B cell (primary cell): Measurements from ENCODE around the gene RNF25. TPM values are rescaled to one million over a fixed set of nuclear protein-coding genes. Genes with fewer than 3 reads are reported as not detected.

Source experiments
- ATAC-seq: fragments of 200-7000 bp; cut with Tn5 transposase; one replicate; pipeline ENCODE4 v1.10.0; 2021; ENCODE audit warnings: low read depth, mild to moderate bottlenecking, moderate number of reproducible peaks, moderate library complexity
- CTCF ChIA-PET: fragments of 350-600 bp; sonication (Branson Sonifier 250); formaldehyde crosslinking; loops from one replicate; lab custom pipeline; 2021; ENCODE audit warnings: antibody characterized with exemption, inconsistent platforms; lab: Charles Lee
- POLR2A ChIA-PET: fragments of 350-600 bp; sonication (Branson Sonifier 250); formaldehyde crosslinking; loops from one replicate; lab custom pipeline; 2021; ENCODE audit warnings: antibody characterized with exemption; lab: Charles Lee
- DNase-seq: peaks from one replicate; pipeline ENCODE4 v3.0.0; 2013
- H2AFZ ChIP-seq: 2 replicates; pipeline ENCODE4 v1.6.1; 2012; ENCODE audit warnings: mild to moderate bottlenecking, low read depth, low read length; ENCODE audit not compliant: insufficient read depth, poor library complexity, severe bottlenecking
- H3K27ac ChIP-seq, 2 donors: 1 replicate in 1 of 2; 2 replicates in 1 of 2; pipeline ENCODE4 v1.5.1; 2012 to 2013; ENCODE audit warnings: low read length in 2 of 2, mild to moderate bottlenecking in 2 of 2, moderate library complexity in 1 of 2
- H3K27me3 ChIP-seq, 4 experiments: fragments of 200-600 bp in 1 of 4; sonication (generic) in 1 of 4; replicated peaks in 1 of 4; 1 replicate in 2 of 4; 2 replicates in 2 of 4; pipeline versions ENCODE4 v1.6.1 to v1.7.0; 2013 to 2016; ENCODE audit warnings: low read length in 3 of 4, mild to moderate bottlenecking in 2 of 4, mixed read lengths in 1 of 4, moderate library complexity in 1 of 4; ENCODE audit not compliant: insufficient read depth in 4 of 4, control insufficient read depth in 3 of 4; ENCODE audit errors: control extremely low read depth in 1 of 4
- H3K36me3 ChIP-seq, 2 experiments: replicated peaks in 1 of 2; 1 replicate in 1 of 2; 2 replicates in 1 of 2; pipeline versions ENCODE4 v1.6.1 to v1.7.1; 2013; ENCODE audit warnings: low read length in 1 of 2; ENCODE audit not compliant: insufficient read depth in 2 of 2, control insufficient read depth in 1 of 2; ENCODE audit errors: control extremely low read depth in 1 of 2, extremely low read depth in 1 of 2
- H3K4me1 ChIP-seq, 2 donors: fragments of 200-600 bp in 1 of 2; sonication (generic) in 1 of 2; 1 replicate in 1 of 2; 2 replicates in 1 of 2; pipeline versions ENCODE4 v1.5.1 to v1.6.1; 2013 to 2017; ENCODE audit warnings: low read length in 2 of 2; ENCODE audit not compliant: control insufficient read depth in 2 of 2, insufficient read depth in 2 of 2
- H3K4me2 ChIP-seq: replicated peaks from 2 replicates; pipeline ENCODE3; 2012; ENCODE audit warnings: mild to moderate bottlenecking, low read depth, low read length; ENCODE audit not compliant: poor library complexity, severe bottlenecking
- H3K4me3 ChIP-seq, 5 experiments: fragments of 200-600 bp in 1 of 5; sonication (generic) in 1 of 5; 1 replicate in 3 of 5; 2 replicates in 2 of 5; pipeline versions ENCODE4 v1.5.1 to v1.7.0; 2011 to 2016; ENCODE audit warnings: low read length in 4 of 5, mild to moderate bottlenecking in 4 of 5, low read depth in 2 of 5, control low read depth in 1 of 5, moderate library complexity in 1 of 5; ENCODE audit not compliant: insufficient read depth in 1 of 5; ENCODE audit errors: control extremely low read depth in 1 of 5, extremely low read depth in 1 of 5
- H3K79me2 ChIP-seq: fragments of 200-600 bp; sonication (generic); one replicate; pipeline ENCODE4 v1.6.0; 2016; ENCODE audit warnings: low read length; ENCODE audit not compliant: control insufficient read depth, insufficient read depth
- H3K9ac ChIP-seq: fragments of 200-600 bp; sonication (generic); 2 replicates; pipeline ENCODE4 v1.6.1; 2017; ENCODE audit warnings: mild to moderate bottlenecking, low read length, moderate library complexity
- H3K9me3 ChIP-seq, 3 donors: one replicate each; pipeline versions ENCODE4 v1.6.1 to v1.7.1; 2013; ENCODE audit warnings: low read length in 2 of 3; ENCODE audit not compliant: control insufficient read depth in 2 of 3, insufficient read depth in 1 of 3; ENCODE audit errors: control extremely low read depth in 1 of 3
- H4K20me1 ChIP-seq: 2 replicates; pipeline ENCODE4 v1.6.0; 2012; ENCODE audit warnings: mild to moderate bottlenecking, low read length; ENCODE audit not compliant: insufficient read depth, control insufficient read depth, poor library complexity, severe bottlenecking
- H3K27ac Mint-ChIP-seq: one replicate; pipeline ENCODE4 v1.8.0; 2021; ENCODE audit warnings: mixed read lengths
- H3K27me3 Mint-ChIP-seq: one replicate; pipeline ENCODE4 v1.8.0; 2021; ENCODE audit warnings: mixed read lengths
- H3K4me1 Mint-ChIP-seq: one replicate; pipeline ENCODE4 v1.8.0; 2021; ENCODE audit warnings: mixed read lengths
- H3K4me3 Mint-ChIP-seq: one replicate; pipeline ENCODE4 v1.8.0; 2021; ENCODE audit warnings: mixed read lengths
- H3K9me3 Mint-ChIP-seq: one replicate; pipeline ENCODE4 v1.8.0; 2022; ENCODE audit warnings: mixed read lengths; ENCODE audit not compliant: insufficient read depth
- CTCF ChIP-seq: fragments of 200-600 bp; IDR thresholded peaks from one replicate; pipeline ENCODE4 v1.8.0; 2022; ENCODE audit warnings: antibody characterized with exemption, mild to moderate bottlenecking
- EZH2 ChIP-seq: IDR thresholded peaks from 2 replicates; pipeline ENCODE4 v1.6.1; 2012; ENCODE audit warnings: borderline replicate concordance, low read depth, mild to moderate bottlenecking, moderate library complexity, low read length; ENCODE audit not compliant: insufficient read depth, poor library complexity, severe bottlenecking
- WGBS: methylation state at CpG from one replicate; pipeline ENCODE4 v1.1.5; 2013; ENCODE audit warnings: missing lambda C conversion rate; ENCODE audit not compliant: insufficient coverage; 5-methylcytosine and 5-hydroxymethylcytosine counted together
- intact Hi-C: fragments of 100-400 bp; cut with micrococcal nuclease; formaldehyde crosslinking; loops from one replicate; pipeline ENCODE4 v1.10.0; 2022
- polyA plus RNA-seq: library from polyadenylated mRNA; depleted of rRNA; stranded (reverse); fragments of >200 nt; gene quantifications from 2 replicates; pipeline ENCODE4 v1.2.3, GENCODE V29; 2012
- total RNA-seq, 2 donors: library from RNA; stranded (reverse); fragments of 120-200 nt in 1 of 2; gene quantifications; 1 replicate in 1 of 2; 2 replicates in 1 of 2; pipeline versions ENCODE4 v1.2.3 to v1.2.4, GENCODE V29; 2013 to 2022

RNF25 gene
- total and polyA plus RNA-seq, 2 donors (not counting 1 experiment from before 2014, with no cell fraction given) = 31.7 to 35.6 TPM

- intact Hi-C loops = loop anchor here (1.0 kb wide), 1 partner anchor 242 kb away; no protein-coding TSS in a partner anchor
- no peak overlapping the region for H3K27ac Mint-ChIP-seq
Measured at GRCh38 chr2:218648787-218649100, 23.1 kb downstream of the RNF25 start.

More at GRCh38 chr2:218648787-218649100, 23.1 kb downstream of the RNF25 start:
- ChIA-PET CTCF (interaction anchor here (1.0 to 4.4 kb wide), 8 partner anchors 9 to 347 kb away, joined by 3 to 39 read pairs (median 3); partner anchors contain the start of genes BCS1L and ZNF142), POLR2A (no interaction called here)
- no peak for ATAC-seq
- peaks cover 3 to 5% of the 10 kb centered on the region in 2 donors for H3K4me1 ChIP-seq
- H3K9ac ChIP-seq = no peak overlapping the region
- H2AFZ ChIP-seq = no peak overlapping the region
- H3K27me3 ChIP-seq = no peaks in the 10 kb centered on the region
- no peak overlapping the region for H3K4me2 ChIP-seq
- no peaks in the 10 kb centered on the region for H3K9me3 ChIP-seq
- peaks cover 21% of the 10 kb centered on the region for H3K79me2 ChIP-seq
- Mint-ChIP-seq H3K4me1 (peaks cover 6% of the 10 kb centered on the region), H3K27me3 (no peaks in the 10 kb centered on the region), H3K9me3 (no peaks in the 10 kb centered on the region), H3K4me3 (no peak overlapping the region)
- 97% methylated on average over 11 of the region's 11 CpGs for WGBS
- H3K4me3 ChIP-seq = no peak overlapping the region
- H4K20me1 ChIP-seq = peaks cover 12% of the 10 kb centered on the region
- DNase-seq = no peak
- peaks cover 29 to 84% of the 10 kb centered on the region in 2 experiments for H3K36me3 ChIP-seq
- no peak overlapping the region for H3K27ac ChIP-seq
- TF ChIP-seq CTCF (peak; percentile 28), EZH2 (no peak)
